Measurements from ENCODE around the gene PAAF1.
A peak's percentile ranks its signal among the peaks of the same experiment; 100 is the strongest.

The PAAF1 gene

DNA sequence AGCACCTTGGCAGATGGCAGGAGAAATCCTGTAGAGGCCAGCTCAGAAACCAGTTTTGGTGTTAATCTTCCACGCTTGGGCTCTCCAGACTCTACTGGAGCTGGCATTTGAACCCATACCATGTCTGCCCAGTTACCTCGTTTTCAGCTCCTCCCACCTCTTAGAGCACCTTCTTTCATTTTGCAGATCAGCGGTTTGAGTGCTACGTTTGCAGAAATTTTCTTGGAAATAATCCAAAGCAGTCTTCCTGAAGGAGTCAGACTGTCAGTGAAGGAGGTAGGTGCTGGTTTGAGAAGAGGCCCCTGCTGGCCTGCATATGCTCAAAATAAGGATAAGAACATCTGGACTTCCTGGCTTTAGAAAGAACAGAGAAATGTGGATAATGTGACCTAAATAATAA is 13.8 kb upstream of the PAAF1 start:
- TF ChIP-seq, protein P1, sequence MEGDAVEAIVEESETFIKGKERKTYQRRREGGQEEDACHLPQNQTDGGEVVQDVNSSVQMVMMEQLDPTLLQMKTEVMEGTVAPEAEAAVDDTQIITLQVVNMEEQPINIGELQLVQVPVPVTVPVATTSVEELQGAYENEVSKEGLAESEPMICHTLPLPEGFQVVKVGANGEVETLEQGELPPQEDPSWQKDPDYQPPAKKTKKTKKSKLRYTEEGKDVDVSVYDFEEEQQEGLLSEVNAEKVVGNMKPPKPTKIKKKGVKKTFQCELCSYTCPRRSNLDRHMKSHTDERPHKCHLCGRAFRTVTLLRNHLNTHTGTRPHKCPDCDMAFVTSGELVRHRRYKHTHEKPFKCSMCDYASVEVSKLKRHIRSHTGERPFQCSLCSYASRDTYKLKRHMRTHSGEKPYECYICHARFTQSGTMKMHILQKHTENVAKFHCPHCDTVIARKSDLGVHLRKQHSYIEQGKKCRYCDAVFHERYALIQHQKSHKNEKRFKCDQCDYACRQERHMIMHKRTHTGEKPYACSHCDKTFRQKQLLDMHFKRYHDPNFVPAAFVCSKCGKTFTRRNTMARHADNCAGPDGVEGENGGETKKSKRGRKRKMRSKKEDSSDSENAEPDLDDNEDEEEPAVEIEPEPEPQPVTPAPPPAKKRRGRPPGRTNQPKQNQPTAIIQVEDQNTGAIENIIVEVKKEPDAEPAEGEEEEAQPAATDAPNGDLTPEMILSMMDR (IDR thresholded peaks at IDR 0.05; ENCODE audit: low read depth, low read length, missing control alignments): no peak
- no peaks in the 10 kb centered on the region for H3K36me3 ChIP-seq (replicated peaks)
- H3K27ac ChIP-seq: no peak overlapping the region
- in situ Hi-C loops (cut with HindIII; ENCODE audit: low pct_ligation_motif_present, low sequenced_read_pairs): no loop called here
- no peak for DNase-seq
- H3K27me3 ChIP-seq (replicated peaks): no peaks in the 10 kb centered on the region
- H3K4me3 ChIP-seq (ENCODE audit: low read depth, low read length): no peak overlapping the region

DNA sequence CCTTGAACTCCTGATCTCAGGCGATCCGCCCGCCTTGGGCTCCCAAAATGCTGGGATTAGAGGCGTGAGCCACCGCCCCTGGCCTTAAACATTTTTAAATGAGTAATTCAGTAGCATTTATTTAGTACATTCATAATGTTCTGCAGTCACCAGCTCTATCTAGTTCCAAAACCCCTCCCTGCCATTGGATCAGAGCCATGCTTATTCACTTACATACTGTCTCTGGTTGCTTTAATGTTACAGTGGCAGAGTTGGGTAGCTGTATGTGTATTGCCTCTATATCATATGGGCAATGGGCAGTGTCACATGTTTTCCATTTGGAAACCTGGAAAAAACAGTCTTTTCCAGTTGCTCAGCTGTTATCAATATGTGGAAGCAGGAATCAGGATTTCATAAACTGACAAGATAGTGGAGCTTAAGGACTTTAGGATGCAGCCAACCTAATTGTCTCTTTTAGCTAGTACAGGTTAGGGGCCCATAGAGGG is 10.7 kb upstream of the PAAF1 start:
- no peak overlapping the region for H3K4me3 ChIP-seq (ENCODE audit: low read depth, low read length)
- H3K27me3 ChIP-seq (replicated peaks): no peaks in the 10 kb centered on the region
- in situ Hi-C loops (cut with HindIII; ENCODE audit: low pct_ligation_motif_present, low sequenced_read_pairs): no loop called here
- no peak overlapping the region for H3K27ac ChIP-seq
- no peak for DNase-seq
- no peaks in the 10 kb centered on the region for H3K36me3 ChIP-seq (replicated peaks)
- TF ChIP-seq, protein P1 (IDR thresholded peaks at IDR 0.05; ENCODE audit: low read depth, low read length, missing control alignments): no peak

DNA sequence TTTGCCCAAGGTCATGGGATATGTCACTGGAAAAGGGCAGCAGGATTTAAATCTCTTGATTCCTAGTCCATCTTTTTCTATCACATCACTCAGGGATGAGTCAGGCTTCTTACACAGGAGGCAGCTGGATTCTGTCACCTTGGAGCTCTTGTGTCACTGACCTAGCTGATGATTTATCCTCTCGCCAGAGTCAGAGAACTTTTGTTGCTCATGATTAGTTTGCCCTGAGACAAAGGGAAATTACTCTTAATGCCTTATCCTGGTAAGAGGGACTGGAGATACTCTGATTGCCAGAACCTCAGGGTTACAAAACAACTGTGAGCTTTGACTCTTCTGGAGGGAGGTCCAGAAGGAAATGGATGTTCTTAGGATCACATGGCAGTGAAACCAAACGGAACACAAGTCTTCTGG is 10.2 kb upstream of the PAAF1 start:
- DNase-seq: peak; percentile 79
- H3K27ac ChIP-seq: peak overlapping the region; percentile 41
- in situ Hi-C loops (cut with HindIII; ENCODE audit: low pct_ligation_motif_present, low sequenced_read_pairs): no loop called here
- no peak overlapping the region for H3K4me3 ChIP-seq (ENCODE audit: low read depth, low read length)
- TF ChIP-seq, protein P1 (IDR thresholded peaks at IDR 0.05; ENCODE audit: low read depth, low read length, missing control alignments): no peak
- peaks cover 1% of the 10 kb centered on the region for H3K36me3 ChIP-seq (replicated peaks)
- no peaks in the 10 kb centered on the region for H3K27me3 ChIP-seq (replicated peaks)

DNA sequence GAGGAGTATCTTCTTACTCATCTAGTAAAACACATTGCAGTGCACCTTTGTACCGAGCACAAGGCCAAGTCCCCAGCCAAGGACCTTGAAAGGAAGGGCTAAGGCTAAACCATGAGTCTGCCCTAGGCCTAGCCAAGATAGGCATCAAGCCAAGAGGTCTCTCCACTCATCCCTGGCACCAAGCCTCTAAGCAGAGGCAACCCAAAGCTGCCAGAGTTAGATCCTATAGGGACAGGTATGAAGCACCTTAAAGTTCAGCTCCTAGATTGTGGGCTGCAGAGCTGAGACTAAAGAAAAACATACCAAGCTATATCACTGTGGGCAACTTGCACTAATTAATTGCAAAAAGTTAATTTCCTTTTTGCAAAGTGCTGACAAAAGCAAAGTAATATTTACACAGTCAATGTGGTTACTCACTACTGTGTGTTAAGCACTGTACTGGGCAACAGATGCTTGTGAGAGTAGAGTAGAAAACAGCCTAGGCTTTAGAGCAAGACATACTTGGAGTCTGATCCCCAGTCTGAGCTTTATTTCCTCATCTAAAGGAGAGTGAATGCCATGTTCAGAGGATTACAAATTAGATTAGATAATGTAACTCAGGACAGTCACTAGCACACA is 7.4 kb upstream of the PAAF1 start:
- in situ Hi-C loops (cut with HindIII; ENCODE audit: low pct_ligation_motif_present, low sequenced_read_pairs): no loop called here
- TF ChIP-seq, protein P1 (IDR thresholded peaks at IDR 0.05; ENCODE audit: low read depth, low read length, missing control alignments): no peak
- Histone ChIP-seq H3K27me3 (replicated peaks) (no peaks in the 10 kb centered on the region), H3K36me3 (replicated peaks) (peaks cover 15% of the 10 kb centered on the region), H3K27ac (no peak overlapping the region), H3K4me3 (ENCODE audit: low read depth, low read length) (no peak overlapping the region)
- no peak for DNase-seq

DNA sequence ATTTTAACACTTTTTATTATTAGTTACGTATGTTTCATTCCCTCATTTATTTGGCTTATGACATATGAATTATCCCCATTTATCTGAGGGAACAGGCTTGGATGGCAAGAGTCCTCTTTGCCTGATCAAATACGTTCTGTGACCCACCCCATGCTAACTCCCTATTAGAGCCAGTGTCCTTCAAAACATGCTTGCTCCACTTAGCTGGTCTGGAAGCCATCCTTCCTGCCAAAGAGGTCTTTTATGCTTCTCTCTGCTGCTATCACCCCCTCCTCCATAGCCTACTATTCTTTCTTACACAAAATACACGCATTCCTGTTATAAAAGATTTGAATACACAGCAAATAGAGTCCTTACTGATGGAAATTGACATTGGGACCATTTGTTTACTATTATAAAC is 6.5 kb upstream of the PAAF1 start:
- H3K27ac ChIP-seq: no peak overlapping the region
- in situ Hi-C loops (cut with HindIII; ENCODE audit: low pct_ligation_motif_present, low sequenced_read_pairs): no loop called here
- no peaks in the 10 kb centered on the region for H3K27me3 ChIP-seq (replicated peaks)
- no peak for DNase-seq
- no peak overlapping the region for H3K4me3 ChIP-seq (ENCODE audit: low read depth, low read length)
- H3K36me3 ChIP-seq (replicated peaks): peaks cover 15% of the 10 kb centered on the region
- TF ChIP-seq, protein P1 (IDR thresholded peaks at IDR 0.05; ENCODE audit: low read depth, low read length, missing control alignments): no peak

All from brain microvascular endothelial cell (primary cell).